ENCODE data around the gene CIROP.

CIROP gene

GRCh38 chr14:23115918-23116317, 11.1 kb upstream of the CIROP start:
- H3K9ac ChIP-seq (ENCODE audit: low read depth, low read length, poor library complexity) = peak overlapping the region; percentile 7
- WGBS, 2 donors (ENCODE audit: extremely low coverage in 2 of 2, insufficient read length in 2 of 2, insufficient replicate concordance in 1 of 2) = no CpG with 5 or more reads among the region's 5 CpGs
- H2AK5ac ChIP-seq (ENCODE audit: low read depth, low read length) = no peak overlapping the region
- no peaks in the 10 kb centered on the region for H3K36me3 ChIP-seq (replicated peaks in 1 of 2; ENCODE audit: control insufficient read depth in 2 of 2, insufficient read depth in 2 of 2, low read length in 2 of 2)
- H3K4me3 ChIP-seq (ENCODE audit: low read length in 2 of 2) = no peak overlapping the region
- H3K4me1 ChIP-seq (ENCODE audit: control insufficient read depth in 2 of 2, insufficient read depth in 1 of 2, low read depth in 1 of 2, low read length in 2 of 2) = peaks cover 9 to 18% of the 10 kb centered on the region in 2 donors
- no peak overlapping the region for H3K4me2 ChIP-seq (ENCODE audit: insufficient read depth, low read length, poor library complexity, severe bottlenecking)
- H4K8ac ChIP-seq (ENCODE audit: low read depth, low read length) = no peak overlapping the region
- no peak overlapping the region for H4K91ac ChIP-seq (ENCODE audit: low read depth, low read length, poor library complexity)
- no peak overlapping the region for H3K14ac ChIP-seq (ENCODE audit: low read length)
- no peak overlapping the region for H3K18ac ChIP-seq (ENCODE audit: low read length)
- H3K79me1 ChIP-seq (ENCODE audit: low read depth, low read length) = no peaks in the 10 kb centered on the region
- no peak overlapping the region for H2AFZ ChIP-seq (ENCODE audit: low read length)
- DNase-seq (ENCODE audit: low spot score) = no peak
- H2BK15ac ChIP-seq (ENCODE audit: low read length) = no peak overlapping the region
- H3K9me3 ChIP-seq (replicated peaks in 1 of 2; ENCODE audit: control insufficient read depth in 2 of 2, insufficient read depth in 1 of 2, low read depth in 1 of 2, low read length in 2 of 2) = no peaks in the 10 kb centered on the region
- no peak overlapping the region for H3K23ac ChIP-seq (ENCODE audit: low read depth, low read length, poor library complexity)
- H2BK12ac ChIP-seq (ENCODE audit: low read length) = no peak overlapping the region
- no peak overlapping the region for H2BK5ac ChIP-seq (ENCODE audit: low read length)
- no peak overlapping the region for H3K27ac ChIP-seq (replicated peaks; ENCODE audit: low read length)
- no peak overlapping the region for H3K4ac ChIP-seq (ENCODE audit: low read length)
- H2BK120ac ChIP-seq (ENCODE audit: low read depth, low read length) = no peak overlapping the region
- H3K27me3 ChIP-seq (ENCODE audit: control insufficient read depth in 3 of 3, insufficient read depth in 3 of 3, low read depth in 1 of 3, low read length in 3 of 3) = peaks cover 0 to 4% (median 0%) of the 10 kb centered on the region in 3 experiments

DNA sequence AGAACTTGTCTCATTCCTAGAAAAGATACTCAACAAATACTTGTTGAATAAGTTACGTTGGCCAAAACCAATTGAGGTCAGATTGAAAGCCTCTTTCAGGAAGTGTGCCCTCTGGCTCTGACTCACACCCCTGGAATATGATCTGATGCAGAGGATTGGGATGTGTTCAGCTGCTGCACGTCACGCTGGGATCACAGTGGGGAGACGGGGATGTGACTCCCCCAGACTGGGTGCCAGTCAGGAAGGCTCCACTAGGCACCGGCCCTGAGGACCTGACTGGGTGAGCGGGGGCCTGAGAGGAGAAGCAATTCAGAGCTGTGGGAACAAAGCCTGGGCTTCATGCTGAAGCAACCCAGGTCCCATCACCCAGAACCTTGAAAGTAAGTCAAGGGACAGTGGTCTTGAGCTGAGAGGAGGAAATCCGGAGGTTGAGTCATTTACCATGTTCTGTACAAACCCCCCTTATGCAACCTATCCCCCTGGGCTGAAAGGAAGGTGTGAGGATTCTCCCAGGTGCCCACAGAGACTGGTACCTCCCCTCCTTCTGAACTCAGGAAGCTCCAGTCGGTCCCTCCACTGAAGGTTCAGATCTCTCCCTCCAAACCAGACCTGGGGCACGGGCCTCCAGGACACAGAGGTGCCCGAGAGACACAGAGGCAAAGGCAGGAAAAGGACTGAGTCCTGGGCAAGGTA, 10.4 kb upstream of the CIROP start:
- H3K4me3 ChIP-seq (ENCODE audit: low read length in 2 of 2) = no peak overlapping the region

GRCh38 chr14:23114669-23115038, 9.9 kb upstream of the CIROP start:
- H3K9me3 ChIP-seq (replicated peaks in 1 of 2; ENCODE audit: control insufficient read depth in 2 of 2, insufficient read depth in 1 of 2, low read depth in 1 of 2, low read length in 2 of 2) = no peaks in the 10 kb centered on the region
- no peak overlapping the region for H2BK15ac ChIP-seq (ENCODE audit: low read length)
- no peak overlapping the region for H3K18ac ChIP-seq (ENCODE audit: low read length)
- no peak overlapping the region for H2BK12ac ChIP-seq (ENCODE audit: low read length)
- H4K8ac ChIP-seq (ENCODE audit: low read depth, low read length) = no peak overlapping the region
- H3K36me3 ChIP-seq (replicated peaks in 1 of 2; ENCODE audit: control insufficient read depth in 2 of 2, insufficient read depth in 2 of 2, low read length in 2 of 2) = no peaks in the 10 kb centered on the region
- no peak overlapping the region for H3K4ac ChIP-seq (ENCODE audit: low read length)
- H3K23ac ChIP-seq (ENCODE audit: low read depth, low read length, poor library complexity) = no peak overlapping the region
- H3K4me2 ChIP-seq (ENCODE audit: insufficient read depth, low read length, poor library complexity, severe bottlenecking) = no peak overlapping the region
- H3K27ac ChIP-seq (replicated peaks; ENCODE audit: low read length) = no peak overlapping the region
- H3K14ac ChIP-seq (ENCODE audit: low read length) = no peak overlapping the region
- H2BK120ac ChIP-seq (ENCODE audit: low read depth, low read length) = no peak overlapping the region
- H4K91ac ChIP-seq (ENCODE audit: low read depth, low read length, poor library complexity) = no peak overlapping the region
- H3K4me3 ChIP-seq (ENCODE audit: low read length in 2 of 2) = no peak overlapping the region
- H2AFZ ChIP-seq (ENCODE audit: low read length) = no peak overlapping the region
- no peak overlapping the region for H2AK5ac ChIP-seq (ENCODE audit: low read depth, low read length)
- H3K4me1 ChIP-seq (ENCODE audit: control insufficient read depth in 2 of 2, insufficient read depth in 1 of 2, low read depth in 1 of 2, low read length in 2 of 2) = peaks cover 9 to 14% of the 10 kb centered on the region in 2 donors
- no peak overlapping the region for H2BK5ac ChIP-seq (ENCODE audit: low read length)
- no CpG with 5 or more reads among the region's 4 CpGs for WGBS, 2 donors (ENCODE audit: extremely low coverage in 2 of 2, insufficient read length in 2 of 2, insufficient replicate concordance in 1 of 2)
- H3K79me1 ChIP-seq (ENCODE audit: low read depth, low read length) = no peaks in the 10 kb centered on the region
- DNase-seq (ENCODE audit: low spot score) = no peak
- H3K27me3 ChIP-seq (ENCODE audit: control insufficient read depth in 3 of 3, insufficient read depth in 3 of 3, low read depth in 1 of 3, low read length in 3 of 3) = peaks cover 0 to 12% (median 0%) of the 10 kb centered on the region in 3 experiments
- no peak overlapping the region for H3K9ac ChIP-seq (ENCODE audit: low read depth, low read length, poor library complexity)

More for the DNA sequence above, 10.4 kb upstream of the CIROP start:
- peaks cover 9 to 18% of the 10 kb centered on the region in 2 donors for H3K4me1 ChIP-seq (ENCODE audit: control insufficient read depth in 2 of 2, insufficient read depth in 1 of 2, low read depth in 1 of 2, low read length in 2 of 2)
- H3K9me3 ChIP-seq (replicated peaks in 1 of 2; ENCODE audit: control insufficient read depth in 2 of 2, insufficient read depth in 1 of 2, low read depth in 1 of 2, low read length in 2 of 2) = no peaks in the 10 kb centered on the region
- H2AK5ac ChIP-seq (ENCODE audit: low read depth, low read length) = no peak overlapping the region
- no peak for DNase-seq (ENCODE audit: low spot score)
- no peaks in the 10 kb centered on the region for H3K36me3 ChIP-seq (replicated peaks in 1 of 2; ENCODE audit: control insufficient read depth in 2 of 2, insufficient read depth in 2 of 2, low read length in 2 of 2)
- no peak overlapping the region for H3K18ac ChIP-seq (ENCODE audit: low read length)
- no peak overlapping the region for H4K91ac ChIP-seq (ENCODE audit: low read depth, low read length, poor library complexity)
- H3K4ac ChIP-seq (ENCODE audit: low read length) = no peak overlapping the region
- no peak overlapping the region for H2BK15ac ChIP-seq (ENCODE audit: low read length)
- H3K14ac ChIP-seq (ENCODE audit: low read length) = no peak overlapping the region
- no peaks in the 10 kb centered on the region for H3K79me1 ChIP-seq (ENCODE audit: low read depth, low read length)
- H2BK12ac ChIP-seq (ENCODE audit: low read length) = no peak overlapping the region
- no peak overlapping the region for H4K8ac ChIP-seq (ENCODE audit: low read depth, low read length)
- H3K27ac ChIP-seq (replicated peaks; ENCODE audit: low read length) = no peak overlapping the region
- H3K9ac ChIP-seq (ENCODE audit: low read depth, low read length, poor library complexity) = no peak overlapping the region
- H3K4me2 ChIP-seq (ENCODE audit: insufficient read depth, low read length, poor library complexity, severe bottlenecking) = no peak overlapping the region
- H3K23ac ChIP-seq (ENCODE audit: low read depth, low read length, poor library complexity) = no peak overlapping the region
- peaks cover 0 to 12% (median 0%) of the 10 kb centered on the region in 3 experiments for H3K27me3 ChIP-seq (ENCODE audit: control insufficient read depth in 3 of 3, insufficient read depth in 3 of 3, low read depth in 1 of 3, low read length in 3 of 3)
- no CpG with 5 or more reads among the region's 10 CpGs for WGBS, 2 donors (ENCODE audit: extremely low coverage in 2 of 2, insufficient read length in 2 of 2, insufficient replicate concordance in 1 of 2)
- no peak overlapping the region for H2BK120ac ChIP-seq (ENCODE audit: low read depth, low read length)
- no peak overlapping the region for H2AFZ ChIP-seq (ENCODE audit: low read length)
- no peak overlapping the region for H2BK5ac ChIP-seq (ENCODE audit: low read length)

DNA sequence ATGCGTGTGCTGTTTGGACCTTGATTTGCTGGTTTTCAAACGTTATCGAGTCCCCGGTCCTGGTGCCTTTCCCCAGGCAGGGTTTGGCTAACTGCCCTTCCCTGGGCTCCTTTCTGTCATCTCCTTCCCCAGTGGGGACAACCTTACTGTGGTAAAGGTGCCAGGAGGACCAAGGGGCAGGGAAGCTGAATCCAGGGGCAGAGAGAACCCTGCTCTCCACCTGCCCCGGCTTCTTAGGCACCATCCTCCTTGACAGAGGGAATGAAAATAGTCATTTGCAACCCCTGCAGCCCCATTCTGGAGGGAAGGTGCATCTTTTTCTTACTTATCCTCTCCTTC, 9.3 kb upstream of the CIROP start:
- Histone ChIP-seq H4K91ac (ENCODE audit: low read depth, low read length, poor library complexity) (no peak overlapping the region), H3K18ac (ENCODE audit: low read length) (peak overlapping the region; percentile 74), H4K8ac (ENCODE audit: low read depth, low read length) (no peak overlapping the region), H3K9me3 (replicated peaks in 1 of 2; ENCODE audit: control insufficient read depth in 2 of 2, insufficient read depth in 1 of 2, low read depth in 1 of 2, low read length in 2 of 2) (no peaks in the 10 kb centered on the region), H3K4ac (ENCODE audit: low read length) (no peak overlapping the region), H2AK5ac (ENCODE audit: low read depth, low read length) (peak overlapping the region; percentile 56), H3K27ac (replicated peaks; ENCODE audit: low read length) (no peak overlapping the region), H2BK15ac (ENCODE audit: low read length) (peak overlapping the region; percentile 91), H3K36me3 (replicated peaks in 1 of 2; ENCODE audit: control insufficient read depth in 2 of 2, insufficient read depth in 2 of 2, low read length in 2 of 2) (no peaks in the 10 kb centered on the region), H3K4me1 (ENCODE audit: control insufficient read depth in 2 of 2, insufficient read depth in 1 of 2, low read depth in 1 of 2, low read length in 2 of 2) (peaks cover 9 to 11% of the 10 kb centered on the region in 2 donors), H3K27me3 (ENCODE audit: control insufficient read depth in 3 of 3, insufficient read depth in 3 of 3, low read depth in 1 of 3, low read length in 3 of 3) (peaks cover 0 to 12% (median 0%) of the 10 kb centered on the region in 3 experiments), H3K79me1 (ENCODE audit: low read depth, low read length) (no peaks in the 10 kb centered on the region), H2AFZ (ENCODE audit: low read length) (peak overlapping the region; percentile 65), H2BK120ac (ENCODE audit: low read depth, low read length) (peak overlapping the region; percentile 24), H2BK12ac (ENCODE audit: low read length) (no peak overlapping the region), H3K4me2 (ENCODE audit: insufficient read depth, low read length, poor library complexity, severe bottlenecking) (no peak overlapping the region), H3K14ac (ENCODE audit: low read length) (peak overlapping the region; percentile 79), H3K23ac (ENCODE audit: low read depth, low read length, poor library complexity) (no peak overlapping the region), H3K9ac (ENCODE audit: low read depth, low read length, poor library complexity) (no peak overlapping the region), H3K4me3 (ENCODE audit: low read length in 2 of 2) (no peak overlapping the region), H2BK5ac (ENCODE audit: low read length) (no peak overlapping the region)
- no CpG with 5 or more reads among the region's 5 CpGs for WGBS, 2 donors (ENCODE audit: extremely low coverage in 2 of 2, insufficient read length in 2 of 2, insufficient replicate concordance in 1 of 2)
- no peak for DNase-seq (ENCODE audit: low spot score)
